Activated T-helper 1 cell treated with anti-CD3 and anti-CD28 coated beads, Interleukin-12 subunit alpha, Interleukin-12 subunit beta, Interleukin-2, Interleukin-4 antibody, amounts not matched to agents 30 ng/mL and 10 ng/mL and 1 ng/mL, durations not matched to agents 14 hours and 24 hours and 36 hours (primary cell): ENCODE measurements around the gene SMIM14. TPM values are rescaled to one million over a fixed set of nuclear protein-coding genes. Genes with fewer than 3 reads are reported as not detected.

Source experiments
- total RNA-seq: library from RNA; stranded (reverse); gene quantifications from 2 replicates; pipeline ENCODE4 v1.2.3, GENCODE V29; 2022

The SMIM14 gene
- total RNA-seq, 1 donor from 2014 or later, result 1.6 TPM

Other genes with a start within 250 kb of the SMIM14 start
- gene KLB, start 231.9 kb downstream of the SMIM14 start, total RNA-seq, result not detected in 2 replicates
- gene RPL9, start 179.9 kb downstream of the SMIM14 start, total RNA-seq, result 1,540 and 1,586 TPM in 2 replicates
- gene LIAS, start 179.8 kb downstream of the SMIM14 start, total RNA-seq, result 28.6 and 29.7 TPM in 2 replicates
- gene UGDH, start 111.4 kb downstream of the SMIM14 start, total RNA-seq, result 26.0 and 30.6 TPM in 2 replicates
- gene UBE2K, start 59.3 kb upstream of the SMIM14 start, total RNA-seq, result 92.2 and 96.4 TPM in 2 replicates